CD1c-positive myeloid dendritic cell (primary cell): Measurements from ENCODE around the gene BCL2L13.
A peak's percentile ranks its signal among the peaks of the same experiment; 100 is the strongest.
"Not testable (repeated sequence)": the region's sequence is repeated elsewhere in the genome, so short reads cannot be mapped to it uniquely, and the experiment has no call there.

Experiments used
- DNase-seq: peaks from one replicate; pipeline ENCODE4 v3.0.0-alpha.2; 2016; ENCODE audit errors: extremely low spot score

The BCL2L13 gene

GRCh38 chr22:17761138-17761488 is 122.6 kb downstream of the BCL2L13 start:
- no peak for DNase-seq

- not testable (repeated sequence) for DNase-seq
Measured at GRCh38 chr22:17763442-17763841, 124.9 kb downstream of the BCL2L13 start.

DNA sequence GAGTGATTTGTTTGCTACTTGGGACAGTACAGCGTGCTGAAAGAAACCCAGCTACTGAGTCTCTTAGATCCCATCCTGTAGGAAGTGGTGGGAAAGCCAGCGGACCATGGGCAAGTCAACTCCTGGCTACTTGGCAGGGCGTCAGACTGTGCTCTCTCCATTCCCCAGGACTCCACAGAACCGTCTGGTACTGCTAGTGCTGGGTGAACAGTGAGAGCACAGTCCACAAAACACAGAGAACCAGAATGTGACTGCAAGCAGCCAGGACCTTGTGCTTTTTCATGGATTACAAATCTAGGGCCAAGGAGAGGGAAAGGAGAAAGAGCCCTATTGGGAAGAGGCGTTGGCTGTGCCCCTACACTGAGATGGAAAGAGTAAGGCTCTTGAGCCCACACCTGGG is 125.5 kb downstream of the BCL2L13 start:
- DNase-seq, result no peak

DNA sequence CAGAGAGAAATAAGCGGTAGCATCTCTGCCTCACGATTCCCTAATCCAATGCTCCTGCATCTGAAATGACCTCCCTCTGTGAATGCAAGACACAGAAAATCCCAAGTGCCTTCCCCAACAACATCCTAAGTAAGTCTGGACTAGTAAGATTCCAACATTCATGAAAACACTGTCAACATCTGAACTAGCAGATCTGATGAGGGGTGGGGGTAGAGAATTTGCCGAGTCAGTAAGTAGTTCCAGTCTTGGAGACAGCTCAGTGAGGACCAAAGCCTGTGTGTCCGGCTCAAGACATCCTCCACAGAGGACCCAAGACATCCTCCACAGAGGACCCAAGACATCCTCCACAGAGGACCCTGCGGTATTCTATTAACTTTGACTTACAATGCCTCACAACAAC is 126.3 kb downstream of the BCL2L13 start:
- not testable (repeated sequence) for DNase-seq

DNA sequence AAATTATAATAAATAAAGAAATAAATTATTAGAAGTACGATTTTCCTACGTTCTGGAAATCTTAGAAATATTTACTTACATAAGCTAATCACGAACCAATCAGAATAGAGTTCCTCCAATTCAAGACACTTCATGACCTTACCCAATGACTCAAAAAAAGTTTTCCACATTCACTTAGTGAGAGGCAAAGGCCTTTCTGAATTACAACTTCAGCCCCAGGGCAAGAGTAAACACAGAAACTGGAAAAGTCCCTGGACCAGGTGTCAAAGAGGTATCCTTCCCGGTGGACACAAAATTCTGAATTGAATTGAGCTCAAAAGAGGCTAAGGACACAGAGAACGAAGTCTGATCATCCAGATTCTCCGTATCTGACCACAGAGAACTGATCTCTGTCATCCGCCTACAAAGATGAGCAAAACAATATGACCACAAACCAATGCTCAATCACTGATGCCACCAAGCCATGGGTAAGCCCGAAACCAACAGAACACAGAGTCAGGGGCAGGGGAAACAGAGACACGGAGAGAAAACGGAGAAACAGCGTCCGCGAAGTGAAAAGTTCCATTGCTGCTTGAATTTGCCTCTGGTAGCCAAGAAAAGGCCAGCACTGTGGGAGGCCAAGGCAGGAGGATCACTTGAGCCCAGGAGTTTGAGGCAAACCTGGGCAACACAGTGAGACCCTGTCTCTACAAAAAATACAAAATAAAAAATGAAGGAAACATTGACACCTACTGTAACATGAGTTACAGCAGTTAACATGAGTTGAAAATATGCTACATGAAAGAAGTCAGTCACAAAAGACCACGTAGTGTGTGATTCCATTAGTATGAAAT is 128.9 kb downstream of the BCL2L13 start:
- DNase-seq, result peak; percentile 71

- peak; percentile 81 for DNase-seq
Measured at GRCh38 chr22:17769013-17769715, 130.6 kb downstream of the BCL2L13 start.

DNA sequence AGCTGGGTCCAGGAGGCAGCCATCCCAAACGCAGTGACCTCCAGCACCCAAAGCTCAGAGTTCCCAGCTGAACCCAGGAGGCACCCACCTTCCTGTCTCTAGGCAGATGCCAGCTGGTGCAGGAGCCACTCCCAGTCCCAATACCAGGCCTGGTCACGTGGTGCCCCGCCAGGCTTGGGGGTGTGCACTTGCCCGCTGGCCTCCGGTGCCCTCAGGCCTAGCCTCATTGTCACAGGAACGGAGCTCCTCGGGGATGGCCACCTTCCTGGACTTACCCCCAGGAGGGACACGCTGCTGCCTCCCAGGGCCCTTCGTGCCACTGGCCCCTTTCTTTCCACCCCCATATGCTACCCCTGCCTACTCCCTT is 131.1 kb downstream of the BCL2L13 start:
- no peak for DNase-seq

- DNase-seq, result no peak
Measured at GRCh38 chr22:17770180-17771077, 131.9 kb downstream of the BCL2L13 start.

- peak; percentile 38 for DNase-seq
Measured at GRCh38 chr22:17772249-17772957, 133.8 kb downstream of the BCL2L13 start.

- peak; percentile 64 for DNase-seq
Measured at GRCh38 chr22:17772958-17773605, 134.5 kb downstream of the BCL2L13 start.

- peak; percentile 46 for DNase-seq
Measured at GRCh38 chr22:17773606-17774205, 135.1 kb downstream of the BCL2L13 start.

GRCh38 chr22:17774206-17774925 is 135.8 kb downstream of the BCL2L13 start, which contains the start of gene BID:
Gene BID (minus strand): TSS chr22:17774469. CDS start chr22:17750116, 24,353 bp downstream.
- peak; percentile 91 for DNase-seq

DNA sequence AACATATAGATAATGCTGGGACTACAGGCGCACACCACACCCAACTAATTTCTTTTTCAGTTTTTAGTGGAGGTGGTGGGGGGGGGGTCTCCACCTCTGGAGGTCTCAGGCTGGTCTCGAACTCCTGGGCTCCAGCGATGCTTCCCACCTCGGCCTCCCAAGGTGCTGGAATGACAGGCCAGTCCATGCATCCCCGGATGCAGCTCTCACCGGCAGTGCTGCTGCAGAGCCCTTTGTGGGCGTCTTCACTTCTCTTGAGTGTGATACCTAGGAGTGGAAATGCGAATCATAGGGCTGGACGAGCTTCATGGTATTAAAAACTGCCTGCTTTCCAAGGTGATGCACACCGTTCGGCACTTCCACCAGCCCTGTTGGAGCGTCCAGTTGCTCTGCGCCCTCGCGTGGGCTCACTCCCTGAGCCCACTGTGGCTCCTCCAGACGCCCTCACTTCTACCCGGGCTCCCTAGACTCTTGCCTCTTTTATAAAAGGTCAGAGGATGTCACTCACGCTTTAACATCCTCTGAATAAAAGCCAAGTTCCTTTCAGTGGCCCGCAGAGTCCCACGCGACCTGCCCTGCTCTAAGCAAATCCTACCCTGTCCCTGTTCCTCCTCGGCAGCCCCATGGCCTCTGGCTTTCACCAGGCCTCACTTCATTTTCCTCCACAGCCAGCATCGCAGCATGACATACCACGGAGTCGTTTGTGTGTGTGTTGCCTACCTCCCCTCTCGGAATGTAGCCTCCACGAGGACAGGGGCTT is 136.5 kb downstream of the BCL2L13 start:
- DNase-seq, result peak; percentile 74

DNA sequence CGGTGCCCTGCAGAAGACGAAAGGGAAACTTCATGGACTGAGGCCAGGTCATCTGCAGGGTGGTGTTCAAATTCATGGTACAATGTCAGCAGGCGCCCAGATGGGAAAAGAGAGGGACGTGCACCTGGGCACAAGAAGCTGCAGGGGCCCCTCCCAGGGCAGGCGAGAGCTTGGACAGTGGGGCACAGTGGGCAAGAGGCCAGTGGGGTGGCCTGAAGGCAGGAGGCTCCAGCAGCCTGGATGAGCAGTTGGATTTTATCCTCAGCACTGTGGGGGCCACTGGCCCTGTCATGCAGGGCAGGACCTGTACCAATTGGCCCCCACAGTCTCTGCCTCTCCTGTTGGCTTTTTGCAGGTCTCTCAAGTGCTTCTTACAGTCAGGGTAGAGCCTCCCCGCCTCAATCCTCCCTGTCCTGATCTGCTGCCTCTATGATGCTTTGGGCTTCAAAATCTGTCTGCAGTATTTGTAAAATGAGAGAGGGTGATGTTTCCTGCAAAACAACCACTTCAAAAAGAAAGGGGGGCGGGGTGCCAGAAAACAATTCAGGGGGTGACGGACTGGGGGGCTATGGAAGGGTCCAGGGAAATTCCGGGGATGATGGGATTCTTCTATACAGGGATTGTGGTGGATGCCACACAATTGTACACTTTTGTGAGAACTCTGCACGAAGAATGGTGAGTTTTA is 137.4 kb downstream of the BCL2L13 start:
- DNase-seq, result no peak

DNA sequence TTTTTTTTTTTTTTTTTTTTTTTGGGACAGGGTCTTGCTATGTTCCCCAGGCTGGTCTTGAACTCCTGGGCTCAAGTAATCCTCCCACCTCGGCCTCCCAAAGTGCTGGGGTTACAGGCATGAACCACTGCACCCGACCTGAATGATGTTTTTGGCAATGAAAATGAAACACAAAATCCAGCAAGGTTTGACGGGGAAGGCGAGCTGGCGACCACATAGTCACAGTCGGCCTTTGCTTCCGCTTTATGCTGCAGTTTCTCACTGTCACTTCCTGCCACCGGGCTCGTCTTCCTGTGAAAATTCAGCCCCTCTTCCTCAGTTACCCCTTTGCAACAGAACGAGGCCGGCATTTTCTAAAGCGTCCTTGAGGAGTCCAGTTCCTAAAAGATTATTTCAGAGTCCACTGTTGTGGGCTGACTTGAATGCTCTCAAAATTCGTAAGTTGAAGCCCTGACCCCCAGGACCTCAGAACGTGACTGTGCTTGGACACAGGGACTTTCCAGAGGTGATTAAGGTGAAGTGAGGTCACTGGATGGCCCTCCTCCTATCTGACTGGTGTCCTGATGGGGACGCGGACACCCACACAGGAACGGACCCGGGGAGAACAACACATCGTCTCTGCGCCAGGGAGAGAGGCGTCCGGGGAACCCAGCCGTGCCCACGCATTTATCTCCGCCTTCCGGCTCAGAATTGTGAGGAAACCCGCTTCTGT is 138.6 kb downstream of the BCL2L13 start:
- peak; percentile 94 for DNase-seq

GRCh38 chr22:17777717-17778044 is 139.1 kb downstream of the BCL2L13 start:
- DNase-seq, result no peak

- DNase-seq, result no peak
Measured at GRCh38 chr22:17778412-17778976, 139.9 kb downstream of the BCL2L13 start.
